ENCODE data around the gene ADAR. TPM values are rescaled to one million over a fixed set of nuclear protein-coding genes. Genes with fewer than 3 reads are reported as not detected.
A peak's percentile ranks its signal among the peaks of the same experiment; 100 is the strongest.

Gene ADAR
- total and polyA plus RNA-seq, 8 donors, result 136 to 197 (median 151) TPM

- H3K9me3 ChIP-seq, result no peaks in the 10 kb centered on the region
Observed at GRCh38 chr1:154541231-154541630, 66.8 kb downstream of the ADAR start.

GRCh38 chr1:154539486-154540483, 68.2 kb downstream of the ADAR start:
- H3K9me3 ChIP-seq, result no peaks in the 10 kb centered on the region
- ATAC-seq (peak; percentile 74), DNase-seq (no peak)
- intact Hi-C loops (cut with DNase I), result loop anchor here in 1 of 2 donors (10.0 kb wide), 1 partner anchor 55 kb away; no protein-coding TSS in a partner anchor
- no peak overlapping the region for H3K27ac ChIP-seq
- no peaks in the 10 kb centered on the region for H3K36me3 ChIP-seq
- no peak overlapping the region for H3K4me3 ChIP-seq
- H3K27me3 ChIP-seq, result no peaks in the 10 kb centered on the region
- TF ChIP-seq, protein P1, sequence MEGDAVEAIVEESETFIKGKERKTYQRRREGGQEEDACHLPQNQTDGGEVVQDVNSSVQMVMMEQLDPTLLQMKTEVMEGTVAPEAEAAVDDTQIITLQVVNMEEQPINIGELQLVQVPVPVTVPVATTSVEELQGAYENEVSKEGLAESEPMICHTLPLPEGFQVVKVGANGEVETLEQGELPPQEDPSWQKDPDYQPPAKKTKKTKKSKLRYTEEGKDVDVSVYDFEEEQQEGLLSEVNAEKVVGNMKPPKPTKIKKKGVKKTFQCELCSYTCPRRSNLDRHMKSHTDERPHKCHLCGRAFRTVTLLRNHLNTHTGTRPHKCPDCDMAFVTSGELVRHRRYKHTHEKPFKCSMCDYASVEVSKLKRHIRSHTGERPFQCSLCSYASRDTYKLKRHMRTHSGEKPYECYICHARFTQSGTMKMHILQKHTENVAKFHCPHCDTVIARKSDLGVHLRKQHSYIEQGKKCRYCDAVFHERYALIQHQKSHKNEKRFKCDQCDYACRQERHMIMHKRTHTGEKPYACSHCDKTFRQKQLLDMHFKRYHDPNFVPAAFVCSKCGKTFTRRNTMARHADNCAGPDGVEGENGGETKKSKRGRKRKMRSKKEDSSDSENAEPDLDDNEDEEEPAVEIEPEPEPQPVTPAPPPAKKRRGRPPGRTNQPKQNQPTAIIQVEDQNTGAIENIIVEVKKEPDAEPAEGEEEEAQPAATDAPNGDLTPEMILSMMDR (IDR thresholded peaks at IDR 0.05), result no peak
- H3K4me1 ChIP-seq, result peaks cover 0 to 4% of the 10 kb centered on the region in 2 donors

More at GRCh38 chr1:154541231-154541630, 66.8 kb downstream of the ADAR start:
- H3K27me3 ChIP-seq, result no peaks in the 10 kb centered on the region
- no peak overlapping the region for H3K4me3 ChIP-seq
- no peaks in the 10 kb centered on the region for H3K36me3 ChIP-seq
- H3K27ac ChIP-seq, result no peak overlapping the region
- DNase-seq (no peak), ATAC-seq (no peak)
- intact Hi-C loops (cut with DNase I), result loop anchor here in 1 of 2 donors (10.0 kb wide), 1 partner anchor 56 kb away; no protein-coding TSS in a partner anchor
- peaks cover 0 to 4% of the 10 kb centered on the region in 2 donors for H3K4me1 ChIP-seq
- TF ChIP-seq, protein P1 (IDR thresholded peaks at IDR 0.05), result no peak

- H3K9me3 ChIP-seq, result no peaks in the 10 kb centered on the region
- no peaks in the 10 kb centered on the region for H3K27me3 ChIP-seq
- H3K4me3 ChIP-seq, result no peak overlapping the region
- H3K4me1 ChIP-seq, result peaks cover 0 to 4% of the 10 kb centered on the region in 2 donors
- no peak overlapping the region for H3K27ac ChIP-seq
- DNase-seq (no peak), ATAC-seq (no peak)
- H3K36me3 ChIP-seq, result no peaks in the 10 kb centered on the region
- TF ChIP-seq, protein P1 (IDR thresholded peaks at IDR 0.05), result no peak
- intact Hi-C loops (cut with DNase I), result no loop called here
Observed at GRCh38 chr1:154536570-154536969, 71.4 kb downstream of the ADAR start.

GRCh38 chr1:154533952-154534844, 73.8 kb downstream of the ADAR start:
- Histone ChIP-seq H3K4me1 (no peaks in the 10 kb centered on the region), H3K27ac (no peak overlapping the region), H3K27me3 (no peaks in the 10 kb centered on the region), H3K36me3 (no peaks in the 10 kb centered on the region), H3K4me3 (no peak overlapping the region), H3K9me3 (no peaks in the 10 kb centered on the region)
- TF ChIP-seq, protein P1 (IDR thresholded peaks at IDR 0.05), result peak in 1 of 2 donors; percentile 18
- ATAC-seq (peak; percentile 68), DNase-seq (no peak)
- intact Hi-C loops (cut with DNase I), result no loop called here

Other genes starting within 250 kb of the ADAR start
- gene IL6R, start 202.8 kb downstream of the ADAR start, total RNA-seq, result 10 to 100 TPM; 45.0 to 65.3 TPM
- gene IL6R, start 202.8 kb downstream of the ADAR start, polyA plus RNA-seq (ENCODE audit: insufficient read length in 6 of 6), result 1 to 10 TPM; 4.5 to 8.2 (median 5.4) TPM
- gene TDRD10, start 106.0 kb downstream of the ADAR start, total RNA-seq, result 1 to 10 TPM; 3.8 to 5.0 TPM
- gene TDRD10, start 106.0 kb downstream of the ADAR start, polyA plus RNA-seq (ENCODE audit: insufficient read length in 6 of 6), result 1 to 10 TPM; 3.1 to 3.7 (median 3.4) TPM
- gene SHE, start 105.8 kb downstream of the ADAR start, total RNA-seq, result 10 to 100 TPM; 17.7 to 25.3 TPM
- 10 to 100 TPM; 19.5 to 25.3 (median 21.2) TPM for gene SHE, start 105.8 kb downstream of the ADAR start, polyA plus RNA-seq (ENCODE audit: insufficient read length in 6 of 6)
- gene UBE2Q1, start 49.5 kb downstream of the ADAR start, total RNA-seq, result 10 to 100 TPM; 87.0 to 90.8 TPM
- gene UBE2Q1, start 49.5 kb downstream of the ADAR start, polyA plus RNA-seq (ENCODE audit: insufficient read length in 6 of 6), result 100 to 1,000 TPM in 5 of 6 donors, 10 to 100 TPM in 1; 95.3 to 104 (median 101) TPM
- gene CHRNB2, start 40.4 kb downstream of the ADAR start, total RNA-seq, result under 1 TPM in 1 of 2 donors, not detected in 1; 0.09 TPM
- gene CHRNB2, start 40.4 kb downstream of the ADAR start, polyA plus RNA-seq (ENCODE audit: insufficient read length in 6 of 6), result 1 to 10 TPM in 2 of 6 donors, under 1 TPM in 4; 0.27 to 1.8 (median 0.59) TPM

Data from left lung (tissue), 10 donors.